Right cardiac atrium (tissue), 5 donors: ENCODE data around the gene RBM41. TPM values are rescaled to one million over a fixed set of nuclear protein-coding genes. Genes with fewer than 3 reads are reported as not detected.
A peak's percentile ranks its signal among the peaks of the same experiment; 100 is the strongest.
"Not testable (repeated sequence)": the region's sequence is repeated elsewhere in the genome, so short reads cannot be mapped to it uniquely, and the experiment has no call there.

Source experiments
- ATAC-seq, 2 donors: fragments of 200-7000 bp; cut with Tn5 transposase; one replicate each; pipeline versions ENCODE4 v1.8.0 to v1.9.1; 2020; ENCODE audit warnings: moderate library complexity in 2 of 2, mild to moderate bottlenecking in 1 of 2
- DNase-seq, 3 donors: peaks; one replicate each; pipeline ENCODE4 v3.0.0-alpha.2; 2020
- H3K27ac ChIP-seq: one replicate; pipeline ENCODE4 v1.5.1; 2013; ENCODE audit warnings: mild to moderate bottlenecking, low read length, control low read depth, moderate library complexity
- H3K27me3 ChIP-seq: one replicate; pipeline ENCODE4 v1.6.1; 2013; ENCODE audit not compliant: control insufficient read depth, insufficient read depth
- H3K4me1 ChIP-seq: one replicate; pipeline ENCODE4 v1.6.1; 2013; ENCODE audit warnings: low read length; ENCODE audit not compliant: control insufficient read depth, insufficient read depth
- H3K4me3 ChIP-seq: one replicate; pipeline ENCODE4 v1.5.1; 2013; ENCODE audit warnings: low read length, control low read depth
- H3K9me3 ChIP-seq: one replicate; pipeline ENCODE4 v1.6.1; 2013; ENCODE audit warnings: low read length; ENCODE audit not compliant: control insufficient read depth
- WGBS: extraction: QIAGEN DNeasy Blood & Tissue Kit; methylation state at CpG from one replicate; pipeline ENCODE4 v1.1.7; 2013; 5-methylcytosine and 5-hydroxymethylcytosine counted together
- intact Hi-C, 4 donors: fragments of 100-400 bp; cut with DNase I; formaldehyde crosslinking; loops; one replicate each; pipeline versions ENCODE4 v1.11.0 to v1.14.0; 2022 to 2023
- long read RNA-seq, 4 donors: library from polyadenylated mRNA; unstranded; transcript quantifications; one replicate each; pipeline ENCODE4 v2.0.0, GENCODE V29; 2020 to 2021
- polyA plus RNA-seq: library from polyadenylated mRNA; stranded (reverse); fragments of 200-250 nt; gene quantifications from one replicate; pipeline ENCODE4 v1.2.3, GENCODE V29; 2013
- total RNA-seq, 4 donors: library from RNA; stranded (reverse); fragmentation: NEBNext Ultra II Directional; extraction: Animal tissue kit (Norgen Biotek cat#: 25700); gene quantifications; one replicate each; pipeline ENCODE4 v1.2.1, GENCODE V29; 2021
- donor health status: healthy with polysubstance abuse.
- donor health status: DM: no; HTN: yes; CAD: no.
- donor health status: DM: no; HTN: no; CAD: no.
- donor health status: DM: no; HTN: yes; CAD: no; lungs with severe emphysema.
- donor health status: DM: yes; HTN: yes; CAD: no.

Gene RBM41
- total RNA-seq (10 to 100 TPM; 10.7 to 15.7 (median 14.3) TPM), polyA plus RNA-seq (4.9 TPM)
- long read RNA-seq, donor 1, partial matches to known transcripts = 6 of 13 reads
- long read RNA-seq, donor 1, other reads (novel, unspliced or antisense) = 5 of 13 reads
- long read RNA-seq, donor 2, partial matches to known transcripts = 1 of 5 reads
- long read RNA-seq, donor 2, other reads (novel, unspliced or antisense) = 4 of 5 reads
- long read RNA-seq, donor 3, partial matches to known transcripts = 9 of 23 reads
- long read RNA-seq, donor 3, other reads (novel, unspliced or antisense) = 12 of 23 reads
- long read RNA-seq, donor 4, partial matches to known transcripts = 3 of 5 reads
- long read RNA-seq, donor 4, other reads (novel, unspliced or antisense) = 1 of 5 reads

DNA sequence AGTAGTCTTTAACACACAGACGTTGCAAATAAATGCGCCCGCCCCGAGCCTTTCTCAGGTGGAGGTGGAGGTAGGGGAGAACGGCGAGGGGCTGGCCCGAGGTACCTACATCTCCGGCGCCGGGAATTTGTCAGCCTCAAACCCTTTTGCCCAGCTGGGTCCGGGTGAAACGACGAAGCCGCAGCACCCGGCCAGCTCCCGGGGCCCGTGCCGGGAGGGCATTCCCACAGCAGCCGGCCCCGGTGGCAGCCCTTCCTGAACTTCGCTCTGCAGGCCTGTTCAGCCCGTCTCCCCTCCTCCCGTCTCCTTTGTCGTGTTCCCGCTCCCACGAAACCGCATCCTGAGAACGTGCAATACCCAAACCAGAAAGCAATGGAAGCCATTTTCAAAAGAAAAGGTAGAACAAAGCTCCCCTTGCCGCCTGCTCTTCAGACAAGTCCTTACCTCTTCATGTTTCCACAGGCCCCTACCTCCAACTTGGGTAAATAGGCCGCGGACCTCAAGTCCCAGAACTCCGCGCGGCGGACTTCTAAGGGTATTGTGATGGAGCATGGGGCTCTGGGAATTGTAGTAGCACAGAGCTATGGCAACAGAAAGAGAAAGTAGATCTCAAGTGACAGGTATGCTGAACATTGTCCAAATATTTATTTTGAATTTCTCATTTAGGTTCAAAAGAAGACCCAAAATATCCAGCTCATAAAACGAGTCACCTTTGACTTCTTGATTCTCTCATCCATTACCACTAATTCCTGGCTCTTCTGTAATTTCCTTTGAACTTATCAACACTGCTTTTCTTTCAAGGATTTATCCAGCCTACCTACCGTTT, at the start of gene RBM41:
Gene RBM41 (minus strand): TSS at position 501 of the 826 bp plus-strand sequence. CDS start 49 bp downstream, at position 452.
- Histone ChIP-seq H3K9me3 (no peaks in the 10 kb centered on the region), H3K27ac (peak within 1 kb of the TSS; percentile 76), H3K27me3 (no peaks in the 10 kb centered on the region), H3K4me3 (peak within 1 kb of the TSS; percentile 88), H3K4me1 (no peaks in the 10 kb centered on the region)
- DNase-seq = peak; percentile 73 to 90 (median 84)
- WGBS = under 1% methylated on average over 37 of the region's 37 CpGs
- intact Hi-C loops = no loop called here
- ATAC-seq = peak; percentile 99

DNA sequence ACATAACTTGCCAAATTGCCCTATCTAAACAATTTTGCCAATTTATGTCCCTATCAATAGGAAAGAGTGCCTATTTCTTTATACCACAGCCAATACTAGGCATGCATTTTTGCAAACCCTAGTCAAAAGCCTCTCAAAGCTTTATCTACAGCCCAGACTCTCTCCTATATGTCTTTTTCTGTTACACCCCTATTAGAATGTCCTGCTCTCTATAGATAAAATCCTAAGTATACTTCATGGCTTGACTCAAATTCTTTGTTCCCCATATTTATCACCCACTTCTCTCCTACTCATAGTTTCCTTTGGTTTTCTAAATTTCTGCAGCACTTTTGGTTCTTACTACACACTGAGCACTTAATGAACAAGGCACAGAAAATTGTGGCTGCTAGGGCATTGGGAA, 49.6 kb upstream of the RBM41 start:
- no peak for DNase-seq
- intact Hi-C loops = no loop called here
- H3K9me3 ChIP-seq = no peaks in the 10 kb centered on the region
- no peaks in the 10 kb centered on the region for H3K4me1 ChIP-seq
- no peak overlapping the region for H3K27ac ChIP-seq
- no peak overlapping the region for H3K4me3 ChIP-seq
- no peaks in the 10 kb centered on the region for H3K27me3 ChIP-seq
- ATAC-seq = no peak

DNA sequence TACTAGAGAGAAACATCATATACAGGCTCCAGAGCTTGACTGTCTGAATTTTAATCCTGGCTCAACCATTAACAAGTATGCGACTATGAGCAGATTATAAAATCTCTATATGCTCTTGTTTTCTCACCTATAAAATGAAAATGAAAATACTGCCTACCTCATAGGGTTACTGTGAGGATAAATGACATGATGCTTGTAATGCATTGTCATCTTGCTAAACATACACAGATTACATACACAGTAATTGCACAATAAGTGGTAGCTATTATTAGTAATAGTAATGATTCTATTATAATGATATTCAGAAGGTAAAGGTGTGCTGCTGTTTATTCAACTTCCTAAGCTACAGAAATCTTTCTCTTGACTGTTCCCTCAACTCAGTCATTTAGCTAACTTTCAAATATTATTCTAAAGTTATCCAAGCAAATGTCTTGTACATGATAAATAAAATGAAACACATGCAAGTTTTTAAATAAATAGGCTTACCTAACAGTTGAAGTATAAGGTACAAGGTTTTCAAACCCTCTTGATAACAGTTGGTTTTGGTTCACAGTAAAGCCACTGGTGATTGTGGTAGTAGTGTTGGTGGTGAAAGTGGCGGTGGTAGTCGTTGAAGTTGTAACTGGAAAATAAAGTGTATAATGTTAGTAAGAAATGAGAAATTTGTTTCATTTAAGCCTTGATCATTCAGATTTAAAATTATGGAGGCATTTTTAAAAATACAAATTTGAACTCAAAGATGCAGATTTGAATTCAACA, 48.7 kb upstream of the RBM41 start:
- DNase-seq (no peak), ATAC-seq (no peak)
- H3K27ac ChIP-seq = no peak overlapping the region
- WGBS = 93% methylated on average over 3 of the region's 3 CpGs
- H3K4me3 ChIP-seq = no peak overlapping the region
- intact Hi-C loops = no loop called here
- no peaks in the 10 kb centered on the region for H3K27me3 ChIP-seq
- H3K4me1 ChIP-seq = no peaks in the 10 kb centered on the region
- H3K9me3 ChIP-seq = no peaks in the 10 kb centered on the region

DNA sequence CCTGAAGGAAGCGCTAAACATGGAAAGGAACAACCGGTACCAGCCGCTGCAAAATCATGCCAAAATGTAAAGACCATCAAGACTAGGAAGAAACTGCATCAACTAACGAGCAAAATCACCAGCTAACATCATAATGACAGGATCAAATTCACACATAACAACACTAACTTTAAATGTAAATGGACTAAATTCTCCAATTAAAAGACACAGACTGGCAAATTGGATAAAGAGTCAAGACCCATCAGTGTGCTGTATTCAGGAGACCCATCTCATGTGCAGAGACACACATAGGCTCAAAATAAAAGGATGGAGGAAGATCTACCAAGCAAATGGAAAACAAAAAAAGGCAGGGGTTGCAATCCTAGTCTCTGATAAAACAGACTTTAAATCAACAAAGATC, 39.0 kb upstream of the RBM41 start:
- DNase-seq, H3K4me3 ChIP-seq, ATAC-seq, H3K9me3 ChIP-seq, H3K27ac ChIP-seq, H3K27me3 ChIP-seq, H3K4me1 ChIP-seq, intact Hi-C loops: not testable (repeated sequence)
- 92% methylated on average over 4 of the region's 4 CpGs for WGBS

DNA sequence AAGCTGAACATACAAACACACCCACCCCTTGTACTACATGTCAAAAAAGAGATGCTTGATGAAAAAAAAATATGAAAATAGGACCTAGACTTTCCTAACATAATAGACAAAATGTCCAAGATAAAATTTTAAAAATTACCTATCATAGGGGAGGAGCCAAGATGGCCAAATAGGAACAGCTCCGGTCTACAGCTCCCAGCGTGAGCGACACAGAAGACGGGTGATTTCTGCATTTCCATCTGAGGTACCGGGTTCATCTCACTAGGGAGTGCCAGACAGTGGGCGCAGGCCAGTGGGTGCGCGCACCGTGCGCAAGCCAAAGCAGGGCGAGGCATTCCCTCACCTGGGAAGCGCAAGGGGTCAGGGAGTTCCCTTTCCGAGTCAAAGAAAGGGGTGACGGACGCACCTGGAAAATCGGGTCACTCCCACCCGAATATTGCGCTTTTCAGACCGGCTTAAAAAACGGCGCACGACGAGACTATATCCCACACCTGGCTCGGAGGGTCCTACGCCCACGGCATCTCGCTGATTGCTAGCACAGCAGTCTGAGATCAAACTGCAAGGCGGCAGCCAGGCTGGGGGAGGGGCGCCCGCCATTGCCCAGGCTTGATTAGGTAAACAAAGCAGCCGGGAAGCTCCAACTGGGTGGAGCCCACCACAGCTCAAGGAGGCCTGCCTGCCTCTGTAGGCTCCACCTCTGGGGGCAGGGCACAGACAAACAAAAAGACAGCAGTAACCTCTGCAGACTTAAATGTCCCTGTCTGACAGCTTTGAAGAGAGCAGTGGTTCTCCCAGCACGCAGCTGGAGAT, 37.2 kb upstream of the RBM41 start:
- intact Hi-C loops, H3K4me3 ChIP-seq: not testable (repeated sequence)

DNA sequence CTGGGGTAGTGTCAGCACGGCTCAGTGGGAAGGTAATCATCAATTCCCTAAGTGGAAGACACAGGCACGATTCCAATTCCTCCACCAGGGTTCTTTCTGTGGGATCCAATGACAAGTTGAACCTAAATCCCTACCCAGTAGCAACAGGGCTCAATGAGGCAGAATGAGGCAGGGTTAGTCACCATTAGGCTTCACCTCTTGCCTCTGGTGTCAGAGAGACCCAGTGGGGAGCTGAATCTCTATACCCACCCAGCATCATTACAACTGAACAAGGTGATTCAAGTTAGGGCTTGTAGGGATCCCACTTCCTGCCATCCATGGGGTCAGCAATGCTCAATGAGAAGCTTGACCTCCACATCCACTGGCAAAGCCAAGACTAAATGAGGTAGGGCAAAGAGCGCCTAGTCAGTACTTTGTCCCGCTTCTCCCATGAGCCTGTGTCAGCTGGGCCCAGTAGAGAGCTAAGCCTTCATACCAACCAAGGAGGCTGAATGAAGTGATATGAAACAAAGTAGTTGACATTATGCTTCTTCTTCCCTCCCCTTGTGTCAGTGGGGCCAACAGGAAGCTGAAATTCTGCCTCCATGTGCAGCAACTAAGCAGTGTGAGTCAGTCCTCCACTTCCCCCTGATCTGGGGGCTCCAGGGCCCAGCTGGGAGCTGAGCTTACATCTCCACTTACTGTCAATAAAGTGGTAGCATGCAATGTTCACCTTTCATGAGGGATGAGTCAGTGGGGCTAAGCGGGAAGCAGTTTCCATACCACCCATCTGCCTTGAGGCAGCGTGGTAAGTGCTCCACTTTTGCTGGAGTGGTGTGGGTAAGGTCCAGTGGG, 36.4 kb upstream of the RBM41 start:
- WGBS = 88% methylated on average over 6 of the region's 6 CpGs
- no peaks in the 10 kb centered on the region for H3K9me3 ChIP-seq
- no peaks in the 10 kb centered on the region for H3K4me1 ChIP-seq
- DNase-seq (peak in 1 of 3 donors; percentile 16), ATAC-seq (no peak)
- intact Hi-C loops = no loop called here
- H3K4me3 ChIP-seq = no peak overlapping the region
- no peak overlapping the region for H3K27ac ChIP-seq
- no peaks in the 10 kb centered on the region for H3K27me3 ChIP-seq

More for the DNA sequence above, 37.2 kb upstream of the RBM41 start:
- H3K27me3 ChIP-seq, H3K4me1 ChIP-seq, DNase-seq, H3K9me3 ChIP-seq, ATAC-seq, H3K27ac ChIP-seq: not testable (repeated sequence)
- WGBS = 34% methylated on average over 23 of the region's 32 CpGs

DNA sequence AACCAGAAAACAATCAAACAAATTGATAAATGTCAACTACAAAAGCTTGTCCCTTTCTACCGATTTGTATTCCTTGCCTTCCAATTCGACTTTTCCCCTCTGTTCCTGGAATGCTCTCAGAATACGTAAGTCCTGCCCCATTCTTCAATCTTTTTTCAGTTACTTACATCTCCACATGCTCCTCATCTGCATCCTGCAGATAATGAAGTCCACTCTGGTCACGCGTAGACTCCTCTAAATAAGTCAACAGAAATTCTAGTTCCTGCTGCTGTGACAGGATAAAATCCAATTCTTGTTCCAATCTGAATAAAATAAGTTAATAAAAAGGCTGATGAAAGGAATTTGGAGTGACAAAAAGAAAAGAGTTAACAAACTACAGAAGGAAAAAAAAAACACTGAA, 34.4 kb upstream of the RBM41 start:
- Histone ChIP-seq H3K27ac (no peak overlapping the region), H3K4me3 (no peak overlapping the region), H3K4me1 (no peaks in the 10 kb centered on the region), H3K9me3 (no peaks in the 10 kb centered on the region), H3K27me3 (no peaks in the 10 kb centered on the region)
- WGBS = 67% methylated on average over 5 of the region's 5 CpGs
- no peak for DNase-seq
- no peak for ATAC-seq
- intact Hi-C loops = no loop called here

DNA sequence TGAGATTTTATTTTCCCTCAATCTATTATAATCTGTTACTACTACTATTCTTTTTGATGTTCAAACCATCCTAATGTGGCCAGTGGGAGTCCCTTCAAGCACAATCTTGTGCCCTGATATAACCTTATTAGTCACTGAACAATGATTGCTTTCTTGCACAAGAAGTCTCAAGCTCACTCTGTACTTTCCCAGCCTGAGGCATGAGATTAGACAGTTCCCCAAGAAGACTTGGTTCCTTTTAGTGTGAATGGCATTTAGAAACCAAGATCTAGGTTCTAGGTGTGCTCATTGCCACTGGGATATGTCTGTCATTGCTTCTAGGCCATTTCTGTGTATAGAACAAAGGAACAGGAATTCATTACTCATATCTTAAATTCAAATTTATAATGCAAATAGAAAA, 28.0 kb upstream of the RBM41 start:
- Histone ChIP-seq H3K4me3 (no peak overlapping the region), H3K27me3 (no peaks in the 10 kb centered on the region), H3K27ac (no peak overlapping the region), H3K4me1 (no peaks in the 10 kb centered on the region), H3K9me3 (no peaks in the 10 kb centered on the region)
- no peak for DNase-seq
- intact Hi-C loops = no loop called here
- ATAC-seq = no peak

DNA sequence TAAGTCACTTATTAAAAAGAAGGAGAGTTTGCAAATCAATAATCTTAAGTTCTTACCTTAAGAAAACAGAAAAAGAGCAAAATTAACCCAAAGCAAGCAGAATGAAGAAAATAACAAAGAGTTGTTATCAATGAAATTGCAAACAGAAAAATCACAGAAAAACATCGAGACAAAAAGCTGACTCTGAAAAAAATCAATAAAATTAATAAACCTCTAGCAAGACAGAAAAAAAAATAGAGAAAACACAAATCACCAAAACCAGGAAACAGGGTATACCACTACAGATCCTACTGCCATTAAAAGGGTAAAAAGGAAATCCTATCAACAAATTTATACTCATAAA, 17.3 kb upstream of the RBM41 start:
- no peak overlapping the region for H3K4me3 ChIP-seq

More for the DNA sequence above, 17.3 kb upstream of the RBM41 start:
- H3K9me3 ChIP-seq = no peaks in the 10 kb centered on the region
- intact Hi-C loops = no loop called here
- 93% methylated on average over 1 of the region's 1 CpG for WGBS
- DNase-seq (no peak), ATAC-seq (no peak)
- no peaks in the 10 kb centered on the region for H3K4me1 ChIP-seq
- H3K27me3 ChIP-seq = no peaks in the 10 kb centered on the region
- no peak overlapping the region for H3K27ac ChIP-seq
